Stimulated activated naive CD8-positive, alpha-beta T cell treated with anti-CD3 and anti-CD28 coated beads, Interleukin-15, Interleukin-2, amounts not matched to agents 100 U/mL and 50 U/mL, for 24 hours (primary cell): ENCODE measurements around the gene ERN1.
"Not testable (repeated sequence)": the region's sequence is repeated elsewhere in the genome, so short reads cannot be mapped to it uniquely, and the experiment has no call there.

Experiments
- ATAC-seq: fragments of 150-1000 bp; cut with Tn5 transposase; one replicate; pipeline ENCODE4 v1.10.0; 2021
- DNase-seq: peaks from one replicate; pipeline ENCODE4 v3.0.0; 2021

The ERN1 gene

DNA sequence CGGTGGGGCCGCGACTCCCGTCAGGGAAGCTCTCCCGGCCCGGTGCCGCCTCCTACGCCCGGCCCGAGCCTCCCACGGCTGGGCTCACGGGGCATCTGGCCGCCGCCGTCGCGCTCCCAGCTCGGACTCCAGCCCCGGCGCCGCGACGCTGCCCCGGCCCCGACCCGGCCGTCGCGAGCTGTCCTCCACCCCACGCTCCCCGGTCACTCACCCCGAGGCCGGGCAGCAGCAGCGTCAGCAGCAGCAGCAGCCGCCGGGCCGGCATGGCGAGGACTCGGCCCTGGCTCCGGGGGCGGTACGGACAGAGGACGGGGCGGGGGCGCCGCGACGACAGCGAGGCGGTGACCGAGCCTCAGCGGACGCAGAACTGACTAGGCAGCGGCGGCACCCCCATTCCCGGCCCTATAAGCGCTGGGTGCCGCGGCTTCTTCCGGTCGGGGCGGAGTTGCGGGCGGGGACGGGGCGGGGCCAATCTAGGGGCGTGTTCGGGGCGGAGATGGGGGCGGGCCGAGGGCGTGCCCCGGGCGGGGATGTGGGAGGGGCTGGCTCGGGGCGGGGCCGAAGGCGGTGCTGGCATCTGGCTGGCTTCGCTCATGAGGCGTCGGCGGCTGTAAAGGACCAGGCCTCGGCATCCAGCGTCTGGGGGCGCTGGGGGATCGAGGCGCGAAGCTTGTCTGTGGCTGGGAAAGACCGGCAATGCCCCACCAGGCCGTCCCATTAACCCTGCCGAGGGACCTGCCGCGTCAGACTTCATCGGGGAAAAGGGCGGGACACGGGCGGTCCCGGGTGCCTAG, at the start of gene ERN1:
TSS of gene ERN1 (minus strand) at position 380 of the 794 bp plus-strand sequence. CDS start at position 265, 115 bp downstream.
- ATAC-seq (peak; percentile 89), DNase-seq (peak; percentile 93)

DNA sequence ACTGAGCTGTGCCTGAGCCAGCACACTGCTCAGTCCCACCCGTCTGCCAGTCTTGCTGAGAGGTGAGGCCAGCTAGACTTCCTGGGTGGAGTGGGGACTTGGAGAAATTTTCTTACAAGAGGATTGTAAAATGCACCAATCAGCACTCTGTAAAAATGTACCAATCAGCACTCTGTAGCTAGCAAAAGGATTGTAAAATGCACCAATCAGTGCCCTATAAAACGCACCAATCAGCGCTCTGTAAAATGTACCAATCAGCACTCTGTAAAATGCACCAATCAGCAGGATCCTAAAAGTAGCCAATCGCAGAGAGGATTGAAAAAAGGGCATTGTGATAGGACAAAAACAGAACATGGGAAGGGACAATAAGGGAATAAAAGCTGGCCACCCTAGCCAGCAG, 49.1 kb upstream of the ERN1 start:
- not testable (repeated sequence) for DNase-seq, ATAC-seq

- no peak for DNase-seq
Measured at GRCh38 chr17:64178011-64178825, 48.3 kb upstream of the ERN1 start.

GRCh38 chr17:64177311-64178010, 47.5 kb upstream of the ERN1 start:
- no peak for ATAC-seq
- no peak for DNase-seq

More at GRCh38 chr17:64178011-64178825, 48.3 kb upstream of the ERN1 start:
- no peak for ATAC-seq

DNA sequence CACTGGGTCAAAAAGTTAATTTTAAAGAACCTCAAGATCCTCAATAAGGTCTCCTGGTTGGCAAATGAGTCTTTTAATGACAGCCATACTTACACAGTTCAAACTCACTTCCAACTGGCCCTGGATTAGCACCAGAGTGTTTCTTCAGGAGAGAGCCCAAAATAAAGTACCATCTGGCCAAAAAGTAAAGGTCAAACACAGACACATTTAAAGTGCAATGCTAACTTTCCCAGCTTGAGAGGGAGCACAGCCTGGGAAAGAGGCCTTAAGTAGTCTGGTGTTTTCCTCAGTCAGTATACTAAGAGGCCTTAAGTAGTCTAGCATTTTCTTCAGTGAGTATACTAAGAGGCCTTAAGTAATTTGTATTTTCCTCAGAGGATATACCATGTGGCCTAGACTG, 46.6 kb upstream of the ERN1 start:
- no peak for DNase-seq
- no peak for ATAC-seq

- no peak for ATAC-seq
- no peak for DNase-seq
Measured at GRCh38 chr17:64174686-64175456, 44.9 kb upstream of the ERN1 start.

GRCh38 chr17:64173646-64174045, 43.7 kb upstream of the ERN1 start:
- ATAC-seq: no peak
- DNase-seq: no peak

DNA sequence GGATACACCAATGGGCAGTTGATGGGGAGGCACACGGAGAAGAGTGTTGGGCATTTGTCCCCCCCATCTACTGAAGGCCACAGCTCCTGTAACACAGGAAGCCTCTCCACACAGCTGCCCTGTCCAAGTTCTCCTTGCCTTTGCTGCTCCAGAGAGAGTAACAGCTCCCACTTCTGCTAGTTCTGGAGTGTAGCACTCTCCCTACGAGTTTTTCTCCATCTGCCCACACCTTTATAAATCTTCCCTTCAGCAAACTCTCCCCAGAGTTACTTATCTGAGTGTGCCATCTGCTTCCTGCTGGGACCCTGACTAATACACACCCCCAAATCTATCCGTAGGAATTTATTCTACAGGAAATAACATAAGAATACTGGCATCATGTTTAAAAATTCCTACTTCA, 42.6 kb upstream of the ERN1 start:
- DNase-seq: no peak
- no peak for ATAC-seq

GRCh38 chr17:64171041-64171440, 41.1 kb upstream of the ERN1 start:
- DNase-seq: no peak
- ATAC-seq: no peak

GRCh38 chr17:64170286-64170685, 40.3 kb upstream of the ERN1 start:
- DNase-seq (no peak), ATAC-seq (no peak)

GRCh38 chr17:64167666-64168065, 37.7 kb upstream of the ERN1 start:
- not testable (repeated sequence) for ATAC-seq

DNA sequence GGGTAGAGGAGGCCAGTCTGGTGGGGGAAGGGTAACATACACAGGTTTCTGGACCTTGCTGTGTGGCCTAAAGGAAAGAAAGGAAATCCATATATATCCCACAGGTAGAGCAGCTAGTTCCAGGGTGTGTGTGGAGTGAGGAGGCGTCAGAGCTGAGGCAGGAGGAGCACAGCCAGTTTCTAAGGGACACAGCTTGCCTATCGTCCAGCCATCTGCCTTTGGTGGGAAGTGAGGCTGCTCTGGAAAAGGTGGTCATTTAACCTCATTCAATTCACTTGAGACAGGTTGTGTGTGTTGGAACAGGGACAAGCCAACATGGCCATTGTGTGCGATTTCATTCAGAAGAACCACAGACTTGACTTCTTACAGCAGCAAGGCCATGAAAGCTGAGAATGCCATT, 36.9 kb upstream of the ERN1 start:
- no peak for ATAC-seq
- DNase-seq: no peak

More at GRCh38 chr17:64167666-64168065, 37.7 kb upstream of the ERN1 start:
- not testable (repeated sequence) for DNase-seq

DNA sequence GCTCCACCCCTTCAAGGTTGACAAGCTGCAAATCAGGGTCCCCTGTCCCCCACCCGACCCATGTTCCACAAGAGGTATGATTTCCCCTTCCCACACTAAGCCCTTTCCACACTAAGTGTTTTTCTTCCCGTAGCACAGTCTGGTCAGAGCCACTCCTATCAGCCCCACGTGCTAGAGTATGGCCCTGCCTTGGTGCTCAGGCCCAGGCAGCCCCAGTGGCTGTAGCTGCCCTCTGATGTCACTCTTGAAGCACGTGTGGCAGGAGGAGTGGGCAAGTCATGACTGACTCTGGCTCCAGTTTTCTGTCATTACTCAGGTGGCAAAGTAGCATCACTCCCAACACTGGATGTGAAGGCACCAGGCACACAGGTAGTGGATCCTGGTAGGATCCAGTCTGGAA, 35.4 kb upstream of the ERN1 start:
- DNase-seq: no peak

GRCh38 chr17:64164596-64165285, 34.8 kb upstream of the ERN1 start:
- ATAC-seq: no peak
- no peak for DNase-seq

More for the DNA sequence above, 35.4 kb upstream of the ERN1 start:
- no peak for ATAC-seq

- ATAC-seq: no peak
- DNase-seq: no peak
Measured at GRCh38 chr17:64163468-64163867, 33.5 kb upstream of the ERN1 start.

- DNase-seq: no peak
- no peak for ATAC-seq
Measured at GRCh38 chr17:64162554-64162953, 32.6 kb upstream of the ERN1 start.

DNA sequence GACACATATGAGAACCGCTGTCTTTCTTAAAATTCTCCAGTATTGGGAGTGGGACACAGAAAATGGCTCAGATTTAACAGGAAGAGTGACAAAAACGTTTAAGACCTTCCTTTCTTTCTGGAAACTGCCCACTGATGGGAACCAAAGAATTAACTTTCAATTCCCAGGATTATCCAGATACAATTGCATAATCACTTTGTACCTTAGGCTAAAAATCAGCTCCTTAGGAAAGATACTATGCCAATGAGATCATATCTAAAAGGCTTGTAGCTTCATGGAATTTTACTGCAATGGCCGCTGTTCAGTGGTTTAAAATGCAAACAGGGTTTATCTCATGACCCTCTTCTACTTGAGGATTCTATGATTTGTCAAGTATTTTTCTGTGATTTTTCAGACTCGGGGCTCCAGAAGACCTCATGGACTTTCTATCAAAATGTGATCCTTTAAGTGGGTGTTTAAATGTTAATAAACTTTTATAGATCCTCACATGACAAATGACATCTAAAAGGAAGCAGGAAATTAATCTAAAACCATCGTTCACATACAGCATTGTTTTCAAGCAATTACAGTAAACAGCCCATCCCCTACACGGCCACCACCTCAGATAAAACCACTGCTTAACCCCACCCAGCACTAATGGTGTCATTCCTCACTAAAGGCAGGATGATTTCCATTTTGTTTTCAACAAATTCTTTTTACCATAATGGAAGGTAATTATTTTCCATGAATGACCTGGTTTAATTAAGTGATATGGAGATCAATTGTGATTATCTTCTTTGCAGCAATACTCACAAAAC, 31.6 kb upstream of the ERN1 start:
- DNase-seq (no peak), ATAC-seq (no peak)

- ATAC-seq: no peak
Measured at GRCh38 chr17:64160378-64160777, 30.4 kb upstream of the ERN1 start.

GRCh38 chr17:64158831-64159590, 29.1 kb upstream of the ERN1 start:
- ATAC-seq (no peak), DNase-seq (no peak)

More at GRCh38 chr17:64160378-64160777, 30.4 kb upstream of the ERN1 start:
- DNase-seq: no peak

- DNase-seq (no peak), ATAC-seq (no peak)
Measured at GRCh38 chr17:64158406-64158805, 28.5 kb upstream of the ERN1 start.
